NCI-H82 (cell line): ENCODE measurements around the gene SLAMF9.
A peak's percentile ranks its signal among the peaks of the same experiment; 100 is the strongest.
"Not testable (repeated sequence)": the region's sequence is repeated elsewhere in the genome, so short reads cannot be mapped to it uniquely, and the experiment has no call there.

Experiments
- DNase-seq: peaks from one replicate; lab custom pipeline; 2025; lab: John Stamatoyannopoulos, UW

SLAMF9 gene

DNA sequence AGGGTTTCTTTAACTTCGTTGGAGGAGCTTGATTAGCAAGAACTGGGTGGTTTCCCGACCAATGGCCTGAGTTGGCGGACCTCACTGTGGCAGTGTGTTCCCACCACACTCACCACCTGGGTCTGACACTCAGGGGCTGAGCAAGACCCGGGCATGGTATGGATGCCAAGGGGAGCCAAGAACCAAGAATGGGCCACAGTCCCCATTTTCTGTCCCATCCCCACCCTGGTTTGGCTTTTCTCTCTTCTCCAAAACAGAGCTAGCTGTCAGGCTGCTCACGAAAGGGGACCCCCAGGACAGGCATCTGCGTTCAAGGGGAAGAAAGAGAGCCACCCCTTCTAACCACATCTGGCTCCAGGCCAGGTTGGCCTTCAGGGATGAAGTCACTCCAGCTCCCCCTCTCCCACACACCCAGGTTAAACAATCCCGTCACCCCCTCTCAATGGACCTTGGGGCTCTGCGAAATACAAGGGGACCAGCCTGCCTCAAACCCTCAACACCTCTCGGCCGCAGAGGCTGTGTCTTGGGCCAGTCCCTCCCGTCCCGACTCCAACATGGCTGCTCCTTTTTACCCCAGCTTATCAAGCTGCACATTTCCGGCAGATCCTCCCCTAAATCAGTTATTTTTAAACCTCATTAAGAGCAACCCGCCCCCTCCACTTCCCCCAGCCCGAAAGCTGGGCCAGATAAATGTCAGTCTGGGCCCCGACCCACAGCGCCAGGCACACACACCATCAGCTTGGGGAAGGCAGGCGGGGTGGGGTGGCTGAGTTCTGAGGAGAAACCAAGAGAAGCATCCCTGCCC is 32.1 kb downstream of the SLAMF9 start:
- DNase-seq = no peak

- no peak for DNase-seq
These were observed 32.8 kb downstream of the SLAMF9 start for GRCh38 chr1:159921251-159921650.

GRCh38 chr1:159920651-159921050 is 33.4 kb downstream of the SLAMF9 start:
- no peak for DNase-seq

DNA sequence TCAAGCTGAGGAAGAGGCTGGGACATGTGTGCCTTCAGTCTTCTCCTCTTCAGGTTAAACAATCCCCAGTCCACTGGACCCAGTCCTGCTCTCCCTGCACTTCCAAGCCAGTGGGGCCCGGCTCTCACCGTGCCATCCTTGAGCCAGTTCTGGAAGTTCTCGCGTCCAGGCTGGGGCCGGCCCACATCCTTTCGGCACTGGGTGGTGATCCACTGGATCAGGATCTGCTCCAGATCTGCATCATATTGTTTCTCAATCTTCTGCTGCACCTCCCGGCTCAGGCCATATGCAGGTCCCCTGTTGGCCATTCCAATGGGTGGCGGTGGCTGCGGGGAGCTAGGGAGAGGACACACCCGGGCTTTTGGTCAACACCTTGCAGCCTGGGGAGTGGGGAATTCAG is 33.8 kb downstream of the SLAMF9 start:
- DNase-seq = no peak

DNA sequence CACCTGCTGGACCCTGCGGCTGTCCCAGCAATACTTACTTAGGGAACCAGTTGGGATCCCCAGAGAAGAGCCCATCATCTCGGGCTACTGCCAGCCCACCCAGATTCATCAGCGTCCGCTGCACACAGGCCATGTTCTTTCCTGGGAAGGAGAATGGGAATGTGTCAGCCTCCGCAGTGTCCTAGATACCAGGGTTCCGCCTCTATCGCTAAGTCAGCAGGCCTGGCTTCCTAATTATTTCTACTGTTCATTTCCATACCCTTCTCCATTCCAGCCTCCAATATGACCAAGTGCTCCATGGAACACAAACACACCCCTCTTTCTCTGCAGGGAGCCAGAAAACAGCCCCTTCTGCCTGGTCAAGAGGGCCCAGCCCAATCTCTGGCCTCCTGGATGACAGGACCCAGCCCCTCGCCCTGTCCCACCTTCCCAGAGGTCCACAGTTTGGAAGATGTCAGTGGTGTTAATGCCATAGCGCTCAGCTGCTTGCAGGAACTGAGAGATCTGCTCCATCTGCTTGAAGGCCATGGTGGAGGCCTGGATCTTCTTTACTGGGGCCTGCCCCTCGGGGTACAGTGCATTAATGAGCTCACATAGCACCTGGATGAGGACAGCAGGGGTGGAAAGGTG is 34.7 kb downstream of the SLAMF9 start:
- DNase-seq = no peak

DNA sequence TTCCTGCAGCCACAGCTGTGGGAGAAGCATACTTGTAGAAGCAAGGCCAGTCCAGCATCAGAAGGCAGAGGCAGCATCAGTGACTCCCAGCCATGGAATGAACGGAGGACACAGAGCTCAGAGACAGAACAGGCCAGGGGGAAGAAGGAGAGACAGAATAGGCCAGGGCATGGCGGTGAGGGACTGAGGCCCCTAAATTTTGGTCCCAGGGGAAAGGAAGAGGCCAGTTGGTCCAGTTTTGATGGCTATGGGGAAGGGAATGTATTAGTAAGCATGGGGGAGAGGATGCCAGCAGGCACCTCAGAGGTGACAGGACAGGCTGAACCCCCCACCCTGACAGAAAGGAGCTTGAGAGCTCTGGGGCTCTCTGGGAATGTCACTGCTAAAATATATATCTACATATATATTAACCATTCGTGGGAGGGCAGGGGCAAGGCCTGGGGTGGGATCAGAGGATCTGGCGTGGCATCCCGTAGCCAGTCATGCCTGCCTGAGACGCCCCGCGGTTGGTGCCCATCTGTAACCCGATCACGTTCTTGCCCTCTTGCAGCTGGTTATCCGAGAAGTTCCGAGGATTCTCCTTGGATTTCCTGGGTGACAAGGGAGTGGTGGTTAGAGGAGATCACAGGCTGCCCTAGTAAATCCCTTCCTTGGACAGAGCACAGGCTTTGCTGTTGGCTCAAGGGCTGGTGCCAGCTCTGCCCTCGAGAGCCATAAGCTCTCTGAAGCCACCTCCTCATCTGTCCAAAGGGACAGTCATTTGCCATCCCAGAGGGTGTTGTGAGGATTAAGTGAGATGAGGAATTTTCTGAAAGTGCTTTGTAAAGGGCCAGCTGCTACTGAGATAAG is 35.5 kb downstream of the SLAMF9 start:
- no peak for DNase-seq

DNA sequence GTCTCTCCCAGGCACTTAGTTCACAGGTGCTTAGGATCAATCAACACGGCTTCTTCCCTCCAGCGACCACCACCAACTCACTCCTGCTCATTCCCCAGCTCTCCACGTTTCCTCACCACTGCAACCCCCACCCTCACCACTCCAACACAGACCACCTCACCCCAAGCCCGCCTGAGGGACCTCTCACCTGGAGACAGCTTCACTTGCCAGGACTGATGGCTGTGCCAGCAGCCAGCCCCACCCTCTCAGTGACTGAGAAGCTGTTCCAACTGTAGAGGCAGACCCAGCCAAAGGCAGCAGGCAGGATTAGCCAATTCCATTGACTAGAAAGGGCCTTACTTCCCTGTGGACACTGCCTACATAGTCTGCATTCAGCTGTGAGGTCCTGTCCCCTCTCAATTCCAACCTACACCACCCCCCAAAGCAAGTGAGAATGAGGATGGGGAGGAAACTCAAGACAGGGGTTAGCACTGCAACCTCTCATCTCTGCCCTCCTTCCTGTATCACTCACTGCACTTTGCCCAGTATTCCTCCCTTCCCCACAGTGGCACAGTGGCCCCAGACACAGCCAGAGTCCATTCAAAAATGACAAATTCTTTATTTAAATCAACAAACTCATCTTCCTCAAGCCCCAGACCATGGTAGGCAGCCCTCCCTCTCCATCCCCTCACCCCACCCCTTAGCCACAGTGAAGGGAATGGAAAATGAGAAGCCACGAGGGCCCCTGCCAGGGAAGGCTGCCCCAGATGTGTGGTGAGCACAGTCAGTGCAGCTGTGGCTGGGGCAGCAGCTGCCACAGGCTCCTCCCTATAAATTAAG is 36.3 kb downstream of the SLAMF9 start:
- no peak for DNase-seq

DNA sequence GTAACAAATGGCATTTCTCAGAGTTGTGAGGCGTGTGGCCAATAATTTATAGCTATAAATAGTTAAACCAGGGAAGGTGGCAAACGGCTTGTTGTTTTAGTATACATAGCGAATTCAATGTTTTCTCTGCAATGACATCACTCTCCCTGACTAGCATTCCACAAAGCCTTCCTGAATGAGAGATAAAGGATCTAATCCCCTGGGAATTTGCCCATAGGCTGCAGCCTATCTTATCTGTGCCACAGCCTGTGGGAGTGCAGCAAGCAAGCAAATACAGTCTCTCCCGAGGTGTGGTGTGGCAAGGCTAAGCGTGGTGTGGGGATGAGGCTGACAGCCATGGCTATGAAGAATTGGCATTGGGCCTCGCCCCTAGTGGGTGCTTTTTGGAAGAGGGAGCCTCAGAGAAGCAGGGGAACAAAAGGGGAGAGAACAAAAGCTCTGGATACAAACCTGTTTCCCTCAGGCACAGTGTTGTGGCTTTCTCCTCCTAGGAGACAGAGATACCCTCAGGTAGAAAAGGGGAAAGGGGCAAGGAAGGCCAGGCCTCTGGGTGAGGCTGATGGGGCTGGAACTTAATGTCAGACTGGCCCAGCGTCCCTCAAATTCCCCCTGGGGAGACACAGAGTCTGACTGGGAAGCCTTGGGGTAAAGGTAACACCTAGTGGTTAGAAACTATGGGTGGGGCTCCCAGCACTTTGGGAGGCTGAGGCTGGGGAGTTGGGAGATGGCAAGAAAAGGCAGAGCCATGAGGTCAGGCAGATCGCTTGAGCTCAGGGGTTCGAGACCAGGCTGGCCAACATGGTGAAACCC is 37.6 kb downstream of the SLAMF9 start:
- DNase-seq = peak; percentile 88

DNA sequence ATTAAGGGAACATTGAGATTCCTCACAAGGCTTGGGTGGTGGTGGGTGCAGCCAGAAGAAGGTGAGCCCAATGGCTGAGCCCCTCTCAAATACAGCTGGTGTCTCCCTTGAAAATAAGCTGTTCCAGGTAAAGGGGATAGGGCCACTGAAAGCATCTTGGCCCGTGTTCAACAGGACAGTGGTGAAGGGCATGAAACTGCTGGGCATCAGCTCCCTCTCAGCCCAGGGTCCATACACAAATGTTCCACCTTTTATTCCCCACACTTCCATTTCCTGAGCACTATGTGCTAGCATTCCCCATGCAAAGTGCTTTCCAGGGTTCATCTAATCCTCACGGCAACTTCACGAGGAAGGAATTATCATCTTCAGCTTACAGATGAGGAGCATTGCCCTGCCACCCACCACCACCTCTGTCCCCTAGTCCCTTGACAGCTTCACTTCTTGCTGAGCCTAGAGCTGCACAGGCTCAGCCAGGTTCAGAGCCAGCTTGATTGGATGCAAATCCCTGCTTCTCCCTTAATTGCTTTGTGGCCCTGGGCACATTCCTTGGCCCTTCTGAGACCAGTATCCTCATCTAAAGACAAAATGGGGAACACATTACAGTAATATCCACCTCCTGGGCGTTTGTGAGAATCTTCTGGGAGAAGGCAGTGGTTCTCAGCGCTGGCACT is 38.3 kb downstream of the SLAMF9 start:
- peak; percentile 38 for DNase-seq

GRCh38 chr1:159914252-159915018 is 39.6 kb downstream of the SLAMF9 start:
- no peak for DNase-seq

DNA sequence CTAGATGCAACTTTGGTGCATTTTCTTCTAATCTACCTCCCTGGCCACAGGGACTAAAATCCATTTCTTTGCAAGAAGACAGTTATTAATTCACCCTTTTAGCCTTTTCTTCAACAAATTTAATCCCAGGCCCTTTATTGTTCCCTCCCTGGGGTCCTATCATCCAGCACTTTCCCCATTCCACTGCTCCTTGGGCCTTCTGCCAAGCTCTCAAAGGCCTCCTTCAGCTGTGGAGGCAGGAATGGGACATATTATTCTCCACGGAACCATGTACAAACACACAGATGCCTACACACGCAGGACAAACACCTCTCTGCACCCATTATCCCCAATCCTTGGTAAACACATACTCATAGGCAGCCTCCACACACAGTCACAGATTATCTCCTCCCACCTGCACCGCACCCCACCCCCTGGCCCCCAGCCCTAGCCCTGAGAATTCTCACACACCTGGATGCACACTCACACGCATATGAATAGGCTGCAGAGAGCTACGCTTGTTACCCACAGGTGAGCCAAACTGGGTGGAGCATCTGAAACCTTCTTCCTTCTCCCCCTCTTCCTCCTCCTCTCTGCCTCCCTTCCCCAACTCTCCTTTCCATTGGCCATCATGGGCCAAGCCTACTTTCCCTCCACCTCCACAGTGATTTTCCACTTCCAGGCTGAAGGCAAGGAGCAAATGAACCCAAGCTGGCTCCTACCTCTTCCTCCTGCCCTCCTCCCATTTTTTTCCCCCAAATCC is 40.4 kb downstream of the SLAMF9 start:
- DNase-seq = no peak

- no peak for DNase-seq
These were observed 42.5 kb downstream of the SLAMF9 start for GRCh38 chr1:159911326-159912070.

DNA sequence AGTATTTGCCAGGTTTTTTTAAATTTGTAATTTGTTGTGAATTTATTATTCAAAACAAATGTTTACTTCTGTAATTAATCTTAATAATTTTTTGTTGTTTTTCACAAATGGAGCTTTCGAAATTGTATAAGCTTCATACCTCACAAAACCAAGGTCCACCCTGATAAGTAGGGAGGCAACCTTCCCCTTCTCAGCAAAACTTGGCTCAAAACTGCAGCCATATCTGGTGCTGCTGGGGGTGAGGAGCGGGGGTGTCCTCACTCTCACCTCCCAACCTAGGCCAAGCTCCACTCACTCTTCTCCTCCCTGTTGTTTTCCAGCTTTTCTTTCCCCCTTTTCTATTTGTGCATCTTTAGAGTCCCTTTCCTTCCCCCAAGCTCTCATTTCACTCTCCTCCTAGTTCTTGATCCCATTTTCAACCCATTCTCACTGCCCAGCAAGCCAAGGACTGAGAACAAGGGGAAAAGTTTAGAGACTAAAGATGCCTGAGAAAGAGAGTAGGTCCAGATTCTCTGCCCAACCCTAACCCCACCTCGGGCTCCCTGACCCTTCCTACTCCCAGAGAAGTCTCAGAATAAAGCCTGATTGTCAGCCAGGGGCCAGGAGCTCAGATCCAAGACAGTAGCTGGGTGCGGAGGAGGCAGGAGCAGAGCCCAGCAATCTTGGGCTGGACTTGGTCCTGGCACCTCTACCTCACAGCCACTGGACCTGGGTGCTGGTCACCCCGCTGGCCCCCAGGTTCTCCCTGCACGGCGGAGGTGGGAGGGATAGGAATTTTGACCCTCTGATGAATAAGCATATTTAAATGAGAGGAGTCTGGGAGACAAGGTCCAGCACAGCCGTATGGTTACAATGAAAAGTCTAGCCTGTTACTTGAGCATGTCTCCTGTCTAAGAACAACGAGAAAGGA is 45.8 kb downstream of the SLAMF9 start:
- DNase-seq = no peak

- DNase-seq = no peak
These were observed 47.1 kb downstream of the SLAMF9 start for GRCh38 chr1:159906960-159907359.

- DNase-seq = not testable (repeated sequence)
These were observed 50.0 kb downstream of the SLAMF9 start for GRCh38 chr1:159904036-159904435.

GRCh38 chr1:159902541-159902940 is 51.5 kb downstream of the SLAMF9 start:
- no peak for DNase-seq
